Measurements from ENCODE around the gene GABBR2.
"Not testable (repeated sequence)": the region's sequence is repeated elsewhere in the genome, so short reads cannot be mapped to it uniquely, and the experiment has no call there.

GABBR2 gene

GRCh38 chr9:98287384-98287783 lies 421.4 kb downstream of the GABBR2 start:
- TF ChIP-seq CTCF (conservative IDR thresholded peaks at IDR 0.05; ENCODE audit: low read depth) = no peak
- ChIA-PET POLR2A (ENCODE audit: low non-redundant PET) (no interaction called here), CTCF (interaction anchor here (0.7 to 0.8 kb wide), 2 partner anchors 194 to 535 kb away, joined by 4 to 6 read pairs; no protein-coding TSS in a partner anchor)
- H3K27ac ChIP-seq = no peak overlapping the region
- DNase-seq (ENCODE audit: low spot score) = peak; percentile 77

- H3K27ac ChIP-seq = no peak overlapping the region
- ChIA-PET POLR2A (ENCODE audit: low non-redundant PET) (no interaction called here), CTCF (no interaction called here)
- no peak for TF ChIP-seq CTCF (conservative IDR thresholded peaks at IDR 0.05; ENCODE audit: low read depth)
- DNase-seq (ENCODE audit: low spot score) = no peak
Measured at GRCh38 chr9:98285446-98285845, 423.3 kb downstream of the GABBR2 start.

GRCh38 chr9:98284754-98285153 lies 424.0 kb downstream of the GABBR2 start:
- ChIA-PET CTCF (no interaction called here), POLR2A (ENCODE audit: low non-redundant PET) (no interaction called here)
- H3K27ac ChIP-seq = no peak overlapping the region
- no peak for DNase-seq (ENCODE audit: low spot score)
- TF ChIP-seq CTCF (conservative IDR thresholded peaks at IDR 0.05; ENCODE audit: low read depth) = no peak

- CTCF ChIA-PET = interaction anchor here (0.7 kb wide), 2 partner anchors 51 to 764 kb away, joined by 3 to 6 read pairs; no protein-coding TSS in a partner anchor
- POLR2A ChIA-PET (ENCODE audit: low non-redundant PET) = not testable (repeated sequence)
Measured at GRCh38 chr9:98283143-98283542, 425.6 kb downstream of the GABBR2 start.

GRCh38 chr9:98281281-98281680 lies 427.5 kb downstream of the GABBR2 start:
- POLR2A ChIA-PET (ENCODE audit: low non-redundant PET) = no interaction called here
- no peak for TF ChIP-seq CTCF (conservative IDR thresholded peaks at IDR 0.05; ENCODE audit: low read depth)
- CTCF ChIA-PET = no interaction called here
- no peak overlapping the region for H3K27ac ChIP-seq
- no peak for DNase-seq (ENCODE audit: low spot score)

More at GRCh38 chr9:98283143-98283542, 425.6 kb downstream of the GABBR2 start:
- H3K27ac ChIP-seq; DNase-seq (ENCODE audit: low spot score): not testable (repeated sequence)

GRCh38 chr9:98280574-98280973 lies 428.2 kb downstream of the GABBR2 start:
- DNase-seq (ENCODE audit: low spot score) = no peak
- ChIA-PET POLR2A (ENCODE audit: low non-redundant PET) (no interaction called here), CTCF (no interaction called here)
- H3K27ac ChIP-seq = no peak overlapping the region
- no peak for TF ChIP-seq CTCF (conservative IDR thresholded peaks at IDR 0.05; ENCODE audit: low read depth)

GRCh38 chr9:98280162-98280561 lies 428.6 kb downstream of the GABBR2 start:
- no peak for TF ChIP-seq CTCF (conservative IDR thresholded peaks at IDR 0.05; ENCODE audit: low read depth)
- no peak overlapping the region for H3K27ac ChIP-seq
- DNase-seq (ENCODE audit: low spot score) = no peak
- CTCF ChIA-PET = no interaction called here
- POLR2A ChIA-PET (ENCODE audit: low non-redundant PET) = no interaction called here

All from RWPE1 (cell line).